Renal cortical epithelial cell (primary cell): ENCODE measurements around the gene DLG3. TPM values are rescaled to one million over a fixed set of nuclear protein-coding genes. Genes with fewer than 3 reads are reported as not detected.
A peak's percentile ranks its signal among the peaks of the same experiment; 100 is the strongest.
"Not testable (repeated sequence)": the region's sequence is repeated elsewhere in the genome, so short reads cannot be mapped to it uniquely, and the experiment has no call there.

Experiments used
- DNase-seq: peaks from one replicate; pipeline ENCODE4 v3.0.0-alpha.2; 2011; ENCODE audit warnings: low read depth
- total RNA-seq: library from RNA; depleted of rRNA; stranded (reverse); fragments of >200 nt; gene quantifications from 2 replicates; pipeline ENCODE4 v1.2.3, GENCODE V29; 2014

The DLG3 gene
- 33.5 and 34.2 TPM in 2 replicates for total RNA-seq

- DNase-seq, result no peak
Observed at GRCh38 chrX:70444326-70444945, at the start of gene DLG3. TSS of gene DLG3 (plus strand) at chrX:70444835. CDS start at chrX:70445202, 367 bp downstream.

- peak; percentile 82 for DNase-seq
Observed at GRCh38 chrX:70398899-70399298, 45.7 kb upstream of the DLG3 start.

- not testable (repeated sequence) for DNase-seq
Observed at GRCh38 chrX:70400181-70400580, 44.5 kb upstream of the DLG3 start.

GRCh38 chrX:70402721-70403120, 41.9 kb upstream of the DLG3 start:
- DNase-seq, result no peak

- DNase-seq, result no peak
Observed at GRCh38 chrX:70405003-70405402, 39.6 kb upstream of the DLG3 start.

- no peak for DNase-seq
Observed at GRCh38 chrX:70410921-70411320, 33.7 kb upstream of the DLG3 start.

GRCh38 chrX:70411475-70411874, 33.2 kb upstream of the DLG3 start:
- no peak for DNase-seq

GRCh38 chrX:70421618-70422017, 23.0 kb upstream of the DLG3 start:
- no peak for DNase-seq

- peak; percentile 44 for DNase-seq
Observed at GRCh38 chrX:70422851-70423341, 21.7 kb upstream of the DLG3 start, which contains the start of gene GDPD2. TSS of gene GDPD2 (plus strand) at chrX:70423314. CDS start at chrX:70424985, 1,671 bp downstream.

GRCh38 chrX:70423936-70424675, 20.5 kb upstream of the DLG3 start:
- no peak for DNase-seq

- no peak for DNase-seq
Observed at GRCh38 chrX:70424801-70425200, 19.8 kb upstream of the DLG3 start.

GRCh38 chrX:70426286-70427278, 18.1 kb upstream of the DLG3 start:
- no peak for DNase-seq

- DNase-seq, result no peak
Observed at GRCh38 chrX:70427365-70427764, 17.3 kb upstream of the DLG3 start.

GRCh38 chrX:70429759-70430158, 14.9 kb upstream of the DLG3 start:
- no peak for DNase-seq

- DNase-seq, result no peak
Observed at GRCh38 chrX:70432936-70433847, 11.4 kb upstream of the DLG3 start.

GRCh38 chrX:70433848-70434351, 10.7 kb upstream of the DLG3 start:
- DNase-seq, result no peak

GRCh38 chrX:70434352-70434866, 10.2 kb upstream of the DLG3 start:
- peak; percentile 65 for DNase-seq

- no peak for DNase-seq
Observed at GRCh38 chrX:70434914-70435586, 9.6 kb upstream of the DLG3 start.

GRCh38 chrX:70436343-70436742, 8.3 kb upstream of the DLG3 start:
- DNase-seq, result no peak

GRCh38 chrX:70437011-70437410, 7.6 kb upstream of the DLG3 start:
- DNase-seq, result no peak
